ENCODE data around the gene TRPM4. TPM values are rescaled to one million over a fixed set of nuclear protein-coding genes. Genes with fewer than 3 reads are reported as not detected.
A peak's percentile ranks its signal among the peaks of the same experiment; 100 is the strongest.

TRPM4 gene
- 7.9 and 8.4 TPM in 2 replicates for total RNA-seq (2014; rRNA removed; shearing (Covaris generic); ENCODE audit: low replicate concordance)

- Histone ChIP-seq H3K27me3 (no peaks in the 10 kb centered on the region), H3K4me3 (peak within 1 kb of the TSS; percentile 97), H3K9me3 (no peaks in the 10 kb centered on the region), H3K36me3 (peaks cover 5% of the 10 kb centered on the region)
- DNase-seq = peak; percentile 88
Observed at GRCh38 chr19:49157445-49158224, at the start of gene TRPM4. TRPM4 (plus strand) TSS chr19:49157792; CDS start chr19:49157867, 75 bp downstream.

GRCh38 chr19:49109051-49109450 is 48.5 kb upstream of the TRPM4 start:
- peaks cover 59% of the 10 kb centered on the region for H3K36me3 ChIP-seq

GRCh38 chr19:49109569-49110233 is 47.9 kb upstream of the TRPM4 start:
- H3K9me3 ChIP-seq = no peaks in the 10 kb centered on the region
- peaks cover 53% of the 10 kb centered on the region for H3K36me3 ChIP-seq
- DNase-seq = no peak
- H3K4me3 ChIP-seq = no peak overlapping the region
- no peaks in the 10 kb centered on the region for H3K27me3 ChIP-seq

More at GRCh38 chr19:49109051-49109450, 48.5 kb upstream of the TRPM4 start:
- H3K9me3 ChIP-seq = no peaks in the 10 kb centered on the region
- no peak overlapping the region for H3K4me3 ChIP-seq
- H3K27me3 ChIP-seq = no peaks in the 10 kb centered on the region
- DNase-seq = no peak

GRCh38 chr19:49110567-49110966 is 47.0 kb upstream of the TRPM4 start:
- Histone ChIP-seq H3K4me3 (no peak overlapping the region), H3K36me3 (peaks cover 46% of the 10 kb centered on the region), H3K9me3 (no peaks in the 10 kb centered on the region), H3K27me3 (no peaks in the 10 kb centered on the region)
- DNase-seq = no peak

- Histone ChIP-seq H3K9me3 (no peaks in the 10 kb centered on the region), H3K4me3 (no peak overlapping the region), H3K36me3 (peaks cover 38% of the 10 kb centered on the region), H3K27me3 (no peaks in the 10 kb centered on the region)
- DNase-seq = no peak
Observed at GRCh38 chr19:49111218-49111998, 46.2 kb upstream of the TRPM4 start.

DNA sequence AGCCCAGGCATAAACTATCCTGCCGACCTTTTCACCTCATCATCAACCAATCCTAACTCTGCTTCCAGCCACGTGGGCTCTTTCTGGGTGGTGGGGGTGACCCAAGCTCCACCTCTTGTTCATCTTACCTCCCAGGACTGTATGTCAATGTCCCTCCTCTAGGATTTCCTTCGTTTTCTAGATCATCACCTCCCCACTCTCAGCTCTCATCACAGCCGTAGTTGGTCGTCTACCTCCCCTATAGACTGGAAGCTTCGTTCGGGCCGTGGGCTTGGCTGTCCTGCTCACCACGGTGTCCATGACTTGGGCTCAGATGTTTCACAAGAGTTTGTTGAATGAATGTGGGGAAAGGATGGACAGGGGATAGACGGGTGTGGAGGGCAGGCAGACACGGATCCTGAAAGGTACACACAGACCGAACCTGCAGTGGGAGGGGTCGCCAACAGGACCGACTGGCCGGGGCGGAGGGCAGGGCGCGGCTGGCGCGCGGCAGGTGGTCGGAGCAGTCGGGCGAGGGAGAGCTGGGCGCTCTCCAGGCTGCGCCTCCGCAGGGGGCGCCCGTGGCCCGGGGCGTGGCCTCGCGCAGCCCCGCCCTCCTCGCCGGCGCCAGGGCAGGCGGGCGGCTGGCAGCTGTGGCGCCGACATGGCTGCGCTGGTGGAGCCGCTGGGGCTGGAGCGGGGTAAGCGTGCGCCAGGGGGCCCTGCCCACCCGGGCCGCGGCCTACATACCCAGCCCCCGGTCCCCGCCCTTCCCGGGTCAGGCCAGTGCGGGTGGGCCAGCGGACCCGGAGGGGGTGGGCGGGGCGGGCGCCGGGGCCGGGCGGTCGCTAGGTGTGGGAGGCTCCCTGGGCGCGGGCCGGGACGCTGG is 43.6 kb upstream of the TRPM4 start, which contains the start of gene LIN7B:
Gene LIN7B, plus strand, starts transcription at position 609 of the 868 bp plus-strand sequence. Its CDS starts 35 bp downstream, at position 644.
- H3K9me3 ChIP-seq = no peaks in the 10 kb centered on the region
- H3K27me3 ChIP-seq = no peaks in the 10 kb centered on the region
- peak; percentile 88 for DNase-seq
- peak within 1 kb of the TSS; percentile 72 for H3K4me3 ChIP-seq
- H3K36me3 ChIP-seq = peaks cover 14% of the 10 kb centered on the region

GRCh38 chr19:49114630-49115363 is 42.8 kb upstream of the TRPM4 start:
- H3K36me3 ChIP-seq = peaks cover 8% of the 10 kb centered on the region
- peak; percentile 63 for DNase-seq

DNA sequence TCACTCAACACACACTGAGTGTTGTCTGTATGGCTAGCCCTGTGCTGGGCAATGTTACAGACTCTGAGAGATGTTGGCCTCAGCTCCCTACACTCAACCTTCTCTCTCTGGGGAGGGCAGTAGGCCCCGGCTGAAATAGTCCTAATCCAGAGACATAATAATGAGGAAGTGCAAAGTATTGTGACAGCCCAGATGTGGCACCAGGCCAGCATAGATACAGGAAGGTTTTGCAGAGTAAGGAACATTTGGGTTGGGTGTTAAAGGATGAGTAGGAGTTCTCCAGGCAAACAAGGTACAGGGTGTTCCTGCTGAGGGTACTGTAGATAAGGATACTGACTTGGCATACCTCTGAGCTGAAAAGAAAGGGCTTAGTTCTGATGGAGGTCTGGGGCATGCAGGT is 41.0 kb upstream of the TRPM4 start:
- no peak overlapping the region for H3K4me3 ChIP-seq
- no peak for DNase-seq
- H3K27me3 ChIP-seq = peaks cover 17% of the 10 kb centered on the region
- no peaks in the 10 kb centered on the region for H3K36me3 ChIP-seq
- H3K9me3 ChIP-seq = no peaks in the 10 kb centered on the region

More at GRCh38 chr19:49114630-49115363, 42.8 kb upstream of the TRPM4 start:
- Histone ChIP-seq H3K9me3 (no peaks in the 10 kb centered on the region), H3K27me3 (peaks cover 2% of the 10 kb centered on the region), H3K4me3 (peak overlapping the region; percentile 72)

DNA sequence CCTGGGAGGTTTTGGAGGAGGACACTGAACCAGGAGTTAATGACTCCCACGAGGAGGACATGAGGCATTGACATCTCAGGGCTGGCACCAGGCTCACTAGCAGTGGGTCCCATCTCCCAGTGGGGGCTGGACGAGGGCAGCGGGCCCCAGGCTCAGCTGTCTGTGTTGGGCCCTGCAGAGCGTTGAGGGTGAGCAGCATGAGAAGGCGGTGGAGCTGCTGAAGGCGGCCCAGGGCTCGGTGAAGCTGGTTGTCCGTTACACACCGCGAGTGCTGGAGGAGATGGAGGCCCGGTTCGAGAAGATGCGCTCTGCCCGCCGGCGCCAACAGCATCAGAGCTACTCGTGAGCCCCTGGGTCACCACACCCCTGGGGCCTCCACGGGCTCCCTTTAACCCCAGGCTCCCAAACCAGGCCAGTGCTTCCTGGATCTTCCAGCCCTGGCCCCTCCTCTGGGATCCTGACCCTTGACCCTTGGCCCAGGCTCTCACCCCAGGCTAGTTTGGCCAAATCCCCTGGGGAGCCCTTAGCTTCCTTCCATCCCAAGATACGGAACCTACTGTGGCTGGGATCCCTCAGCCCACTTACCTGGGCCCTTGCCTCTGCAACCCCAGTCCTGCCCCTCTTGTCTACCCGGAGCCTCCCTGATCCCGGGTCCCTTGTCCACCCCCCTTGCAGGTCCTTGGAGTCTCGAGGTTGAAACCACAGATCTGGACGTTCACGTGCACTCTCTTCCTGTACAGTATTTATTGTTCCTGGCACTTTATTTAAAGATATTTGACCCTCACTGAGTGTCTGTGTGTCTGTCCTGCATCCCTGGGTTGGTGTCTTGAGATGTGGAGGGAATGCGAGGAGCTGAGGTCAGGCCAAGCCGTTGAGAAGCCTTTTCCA is 39.7 kb upstream of the TRPM4 start:
- DNase-seq = no peak
- Histone ChIP-seq H3K9me3 (no peaks in the 10 kb centered on the region), H3K36me3 (no peaks in the 10 kb centered on the region), H3K4me3 (peak overlapping the region; percentile 68), H3K27me3 (peaks cover 17% of the 10 kb centered on the region)

GRCh38 chr19:49118565-49119410 is 38.8 kb upstream of the TRPM4 start, which contains the start of gene C19orf73:
C19orf73 (minus strand) TSS chr19:49119143; CDS start chr19:49119022, 121 bp downstream.
- no peaks in the 10 kb centered on the region for H3K9me3 ChIP-seq
- H3K27me3 ChIP-seq = peaks cover 17% of the 10 kb centered on the region
- peak; percentile 94 for DNase-seq
- peak within 1 kb of the TSS; percentile 68 for H3K4me3 ChIP-seq
- no peaks in the 10 kb centered on the region for H3K36me3 ChIP-seq

- DNase-seq = peak; percentile 78
- Histone ChIP-seq H3K9me3 (no peaks in the 10 kb centered on the region), H3K4me3 (peak within 1 kb of the TSS; percentile 68), H3K27me3 (peaks cover 17% of the 10 kb centered on the region), H3K36me3 (no peaks in the 10 kb centered on the region)
Observed at GRCh38 chr19:49119411-49120324, 37.9 kb upstream of the TRPM4 start, which contains the start of gene PPFIA3. PPFIA3 (plus strand) TSS chr19:49119544; CDS start chr19:49127874, 8,330 bp downstream.

DNA sequence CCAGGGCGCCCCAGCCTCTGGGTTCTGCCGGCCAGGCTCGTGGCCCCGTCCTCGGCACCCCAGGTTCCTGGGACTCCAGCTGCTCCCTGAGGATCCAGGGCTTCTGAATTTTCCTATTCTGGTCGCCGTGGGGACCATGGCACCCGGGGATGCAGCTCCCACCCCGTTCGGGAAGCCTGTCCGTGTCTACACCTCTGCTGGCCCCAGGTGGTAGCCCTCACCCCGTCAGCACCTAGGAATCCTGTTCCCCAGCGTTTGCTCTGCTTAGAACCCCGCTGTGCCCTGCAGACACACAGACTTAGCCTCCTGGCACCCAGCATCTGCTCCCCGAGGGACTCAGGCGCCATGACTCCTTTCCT is 37.3 kb upstream of the TRPM4 start:
- Histone ChIP-seq H3K27me3 (peaks cover 17% of the 10 kb centered on the region), H3K4me3 (peak overlapping the region; percentile 68; the same call in 1 of the 2 replicates), H3K9me3 (no peaks in the 10 kb centered on the region), H3K36me3 (no peaks in the 10 kb centered on the region)
- DNase-seq = no peak

DNA sequence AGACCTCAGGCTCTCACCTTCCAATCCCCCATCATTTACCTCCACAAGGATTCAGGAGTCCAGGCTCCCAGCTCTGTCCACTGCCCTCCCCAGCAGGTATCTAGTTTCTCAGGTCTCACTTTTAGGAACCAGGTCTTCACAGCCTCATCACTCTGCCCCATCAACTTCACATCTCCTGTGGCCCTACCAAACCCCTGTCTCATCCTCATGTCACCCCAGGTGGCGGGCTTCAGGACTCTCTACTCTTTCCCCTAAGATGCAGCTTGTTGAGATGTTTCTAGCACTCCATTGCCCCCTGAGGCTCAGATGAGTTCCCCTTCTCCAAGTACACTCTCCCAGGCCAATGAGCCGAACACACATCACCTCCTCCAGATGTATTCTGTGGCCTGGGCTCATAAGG is 36.7 kb upstream of the TRPM4 start:
- Histone ChIP-seq H3K9me3 (no peaks in the 10 kb centered on the region), H3K4me3 (no peak overlapping the region), H3K27me3 (peaks cover 17% of the 10 kb centered on the region), H3K36me3 (no peaks in the 10 kb centered on the region)
- DNase-seq = no peak
